Astrocyte of the cerebellum (primary cell): Measurements from ENCODE around the gene PHYHIPL.

ENCODE experiments used
- DNase-seq: peaks from one replicate; pipeline ENCODE4 v3.0.0-alpha.2; 2011; ENCODE audit warnings: low read depth
- H3K4me3 ChIP-seq: 2 replicates; pipeline ENCODE4 v1.5.1; 2011; ENCODE audit warnings: mild to moderate bottlenecking, low read depth, low read length, moderate library complexity
- in situ Hi-C: cut with HindIII; loops from 2 replicates; pipeline ENCODE4 v1.10.0; 2017; ENCODE audit warnings: low sequenced_read_pairs
- TF ChIP-seq, protein P1 (sequence below): IDR thresholded peaks from 2 replicates; pipeline ENCODE4 v1.5.1; 2012; ENCODE audit warnings: low read length, low read depth, moderate library complexity, mild to moderate bottlenecking; ENCODE audit errors: missing control alignments

Gene PHYHIPL

DNA sequence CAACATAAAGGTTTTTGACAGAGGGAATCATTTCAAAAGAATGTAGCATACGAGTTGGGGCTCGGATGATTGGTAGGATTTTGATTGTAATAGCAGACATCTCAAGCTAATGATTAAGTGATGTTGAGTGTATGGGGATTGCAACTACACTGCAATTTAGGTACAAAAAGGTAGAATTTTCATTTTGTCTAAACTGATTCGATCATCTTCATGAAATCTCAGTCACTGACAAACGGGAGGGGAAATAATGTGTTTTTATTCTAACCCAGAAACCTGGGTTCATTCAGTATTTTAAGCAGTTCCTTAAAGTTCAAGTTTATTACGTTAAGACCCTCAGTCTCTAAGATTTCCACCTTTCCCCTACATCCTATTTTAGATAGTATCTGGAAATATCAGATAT, 3.9 kb upstream of the PHYHIPL start:
- DNase-seq: no peak
- TF ChIP-seq, protein P1, sequence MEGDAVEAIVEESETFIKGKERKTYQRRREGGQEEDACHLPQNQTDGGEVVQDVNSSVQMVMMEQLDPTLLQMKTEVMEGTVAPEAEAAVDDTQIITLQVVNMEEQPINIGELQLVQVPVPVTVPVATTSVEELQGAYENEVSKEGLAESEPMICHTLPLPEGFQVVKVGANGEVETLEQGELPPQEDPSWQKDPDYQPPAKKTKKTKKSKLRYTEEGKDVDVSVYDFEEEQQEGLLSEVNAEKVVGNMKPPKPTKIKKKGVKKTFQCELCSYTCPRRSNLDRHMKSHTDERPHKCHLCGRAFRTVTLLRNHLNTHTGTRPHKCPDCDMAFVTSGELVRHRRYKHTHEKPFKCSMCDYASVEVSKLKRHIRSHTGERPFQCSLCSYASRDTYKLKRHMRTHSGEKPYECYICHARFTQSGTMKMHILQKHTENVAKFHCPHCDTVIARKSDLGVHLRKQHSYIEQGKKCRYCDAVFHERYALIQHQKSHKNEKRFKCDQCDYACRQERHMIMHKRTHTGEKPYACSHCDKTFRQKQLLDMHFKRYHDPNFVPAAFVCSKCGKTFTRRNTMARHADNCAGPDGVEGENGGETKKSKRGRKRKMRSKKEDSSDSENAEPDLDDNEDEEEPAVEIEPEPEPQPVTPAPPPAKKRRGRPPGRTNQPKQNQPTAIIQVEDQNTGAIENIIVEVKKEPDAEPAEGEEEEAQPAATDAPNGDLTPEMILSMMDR: no peak
- in situ Hi-C loops: no loop called here
- no peak overlapping the region for H3K4me3 ChIP-seq

DNA sequence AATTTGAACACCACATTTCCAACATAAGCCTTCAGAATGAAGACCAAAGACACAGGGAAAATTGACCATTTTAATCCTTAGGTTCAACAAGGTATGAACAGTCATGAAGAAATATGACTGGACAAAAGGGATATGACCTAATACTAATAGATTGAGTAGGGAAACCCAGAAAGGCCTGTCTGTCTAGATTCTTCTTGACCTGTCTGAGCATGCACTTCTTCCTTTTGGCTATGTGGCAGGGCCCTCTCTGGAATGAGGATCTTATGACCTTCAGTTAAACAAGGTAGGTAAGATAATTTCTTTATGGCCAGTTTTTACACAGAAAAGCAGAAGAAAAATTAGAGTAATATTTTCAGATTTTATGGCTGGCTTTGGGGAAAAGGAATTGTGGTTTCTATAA, 3.0 kb upstream of the PHYHIPL start:
- DNase-seq: no peak
- TF ChIP-seq, protein P1: no peak
- in situ Hi-C loops: no loop called here
- no peak overlapping the region for H3K4me3 ChIP-seq

DNA sequence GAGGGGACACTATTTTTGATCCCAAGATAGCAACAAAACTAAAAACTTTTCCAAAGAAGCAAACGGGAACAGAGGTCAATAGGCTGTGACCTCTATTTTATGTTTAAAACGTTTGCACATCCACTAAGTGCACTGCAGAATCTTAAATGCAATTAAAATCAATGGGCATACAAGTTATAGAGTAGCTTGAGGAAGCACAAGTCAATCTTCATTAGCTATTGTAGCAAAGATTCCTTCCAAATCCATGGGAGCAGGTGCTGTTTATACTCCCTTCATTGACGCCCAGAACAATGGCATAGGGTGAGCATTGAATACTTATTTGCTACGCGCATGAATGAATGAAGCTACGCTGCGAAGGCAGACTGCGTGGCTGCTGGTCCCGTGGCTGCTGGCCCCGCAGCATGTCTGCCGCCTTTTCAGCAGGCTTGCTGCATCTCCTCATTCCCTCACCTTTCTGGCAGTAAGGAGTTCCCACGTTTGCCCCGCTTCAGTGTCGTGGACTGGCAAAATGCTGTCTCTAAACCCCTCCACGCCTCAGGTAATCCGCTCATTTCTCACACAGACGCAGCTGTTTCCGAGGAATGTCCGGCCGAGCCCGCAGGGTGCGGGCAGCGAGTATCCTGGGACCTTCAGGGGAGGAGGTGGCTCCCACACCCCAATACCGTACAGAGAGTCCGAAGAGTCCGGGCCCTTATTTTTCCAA, 754 bp upstream of the PHYHIPL start:
- in situ Hi-C loops: loop anchor here (25.0 kb wide), 2 partner anchors 213 to 388 kb away; no protein-coding TSS in a partner anchor
- TF ChIP-seq, protein P1: no peak
- H3K4me3 ChIP-seq: peak overlapping the region; percentile 40
- DNase-seq: no peak

DNA sequence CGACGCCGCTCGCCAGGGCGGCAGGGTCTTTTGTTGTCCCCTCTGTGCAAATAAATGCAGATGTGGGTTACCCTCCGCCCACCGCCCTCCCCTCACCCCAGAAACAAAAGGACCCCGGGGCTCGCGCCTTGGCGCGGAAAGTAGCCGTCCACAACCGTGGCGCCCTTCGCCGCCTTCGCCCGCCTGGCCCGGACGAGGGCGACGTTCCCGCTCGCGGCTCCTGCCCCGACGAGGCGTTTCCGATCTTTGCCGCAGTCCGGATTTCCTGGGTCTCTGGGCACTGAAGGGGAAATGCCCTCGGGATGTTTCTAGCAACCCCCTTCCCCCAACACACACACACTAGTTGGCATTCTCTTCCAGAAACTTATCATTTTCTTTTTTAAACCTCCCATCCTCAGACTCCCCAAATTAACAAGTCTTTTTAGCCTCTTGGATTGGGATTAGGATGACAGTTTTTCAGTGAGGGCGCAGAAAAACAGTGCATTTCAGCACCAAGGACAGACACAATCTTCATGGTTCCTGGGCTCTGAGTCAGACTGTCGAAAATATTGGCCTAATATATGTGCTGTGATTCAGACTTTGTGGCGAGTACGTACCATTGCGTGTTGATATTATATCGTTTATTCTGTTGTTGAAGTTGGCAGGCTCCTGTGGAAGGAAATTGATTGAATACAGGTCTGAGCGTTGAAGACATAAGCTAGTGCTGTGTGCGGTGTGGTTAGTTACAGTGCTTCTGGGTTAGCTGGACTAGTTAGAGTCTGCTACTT, 771 bp downstream of the PHYHIPL start:
- peak; percentile 86 for DNase-seq
- in situ Hi-C loops: loop anchor here (25.0 kb wide), 2 partner anchors 215 to 390 kb away; no protein-coding TSS in a partner anchor
- peak overlapping the region; percentile 40 for H3K4me3 ChIP-seq
- TF ChIP-seq, protein P1: no peak

DNA sequence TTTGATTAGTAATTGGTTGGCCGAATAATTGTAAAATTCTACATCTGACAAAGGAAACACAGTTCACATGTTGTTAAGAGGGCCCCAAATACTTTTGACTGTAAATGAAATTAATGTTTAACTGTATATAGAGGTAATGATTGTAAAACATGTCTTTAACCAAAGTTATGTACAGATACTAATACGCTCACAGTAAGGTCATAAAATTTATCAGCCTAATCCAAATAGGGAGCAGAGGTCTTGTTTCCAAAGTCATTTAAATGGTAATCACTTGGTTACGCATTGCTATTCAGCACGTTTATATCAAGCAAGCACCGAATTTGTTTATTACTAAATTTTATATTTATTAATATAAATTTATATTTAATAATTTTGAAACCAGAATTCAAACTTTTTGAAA, 1.4 kb downstream of the PHYHIPL start:
- TF ChIP-seq, protein P1: no peak
- in situ Hi-C loops: loop anchor here (25.0 kb wide), 2 partner anchors 216 to 391 kb away; no protein-coding TSS in a partner anchor

DNA sequence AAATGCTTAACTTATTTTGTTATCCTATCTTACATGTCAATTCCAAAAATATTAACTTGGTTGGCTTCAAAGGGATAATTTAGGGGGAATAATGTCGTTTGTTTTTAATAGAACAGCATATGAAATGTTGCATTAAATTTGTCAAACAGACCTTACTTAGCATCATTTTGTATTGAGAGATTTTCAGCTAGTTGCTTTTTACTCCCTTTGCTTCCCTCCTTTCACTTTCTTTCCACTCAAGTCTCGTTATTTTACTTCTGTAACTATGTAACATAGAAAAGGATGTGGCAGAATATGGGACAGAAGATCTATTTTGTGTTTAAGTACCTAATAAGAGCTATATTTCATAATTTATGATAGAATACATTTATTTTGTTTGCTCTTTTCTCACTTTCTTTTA, 2.6 kb downstream of the PHYHIPL start:
- in situ Hi-C loops: loop anchor here (25.0 kb wide), 2 partner anchors 217 to 392 kb away; no protein-coding TSS in a partner anchor
- no peak overlapping the region for H3K4me3 ChIP-seq
- DNase-seq: no peak
- TF ChIP-seq, protein P1: no peak

More for the DNA sequence above, 1.4 kb downstream of the PHYHIPL start:
- DNase-seq: no peak
- H3K4me3 ChIP-seq: no peak overlapping the region
